GM18502 (cell line): Measurements from ENCODE around the gene RFX7.

Experiments
- ATAC-seq: cut with Tn5 transposase; IDR thresholded peaks from one replicate; pipeline ENCODE4 v1.9.1; 2021; ENCODE audit warnings: mild to moderate bottlenecking; ENCODE audit not compliant: unreplicated experiment, poor library complexity

The RFX7 gene

DNA sequence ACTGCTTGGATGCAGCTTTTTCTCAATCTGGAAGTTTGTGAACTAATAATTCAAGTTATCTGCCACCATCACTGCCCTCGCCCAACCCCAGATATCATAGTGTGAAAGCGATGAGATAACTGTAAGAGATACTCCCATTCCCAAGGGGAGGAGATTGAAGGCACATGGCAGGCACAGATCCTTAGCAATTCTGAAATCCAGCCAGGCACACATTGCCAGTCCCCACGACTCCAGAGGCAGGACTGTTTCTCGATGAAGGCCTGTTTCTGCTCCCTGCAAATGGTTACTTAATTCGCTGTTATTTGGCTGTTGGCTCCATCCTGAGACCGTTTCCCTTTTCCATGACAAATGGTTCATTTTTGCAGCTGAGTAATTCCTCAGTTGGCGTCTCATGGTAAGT is 187.1 kb downstream of the RFX7 start:
- no peak for ATAC-seq

DNA sequence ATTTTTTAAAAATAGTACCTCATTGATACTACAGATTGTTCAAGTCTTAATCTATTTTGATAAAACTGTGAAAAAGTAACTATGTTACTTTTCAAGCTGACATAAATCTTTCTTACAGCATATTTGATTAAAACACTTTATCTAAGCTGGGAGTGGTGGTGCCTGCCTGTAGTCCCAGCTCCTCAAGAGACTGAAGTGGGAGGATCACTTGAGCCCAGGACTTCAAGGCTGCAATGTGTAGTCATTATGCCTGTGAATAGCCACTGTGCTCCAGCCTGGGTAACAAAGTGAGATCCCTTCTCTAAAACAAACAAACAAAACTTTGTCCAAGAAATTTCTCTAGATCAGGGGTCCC is 190.7 kb downstream of the RFX7 start:
- ATAC-seq = peak; percentile 18

DNA sequence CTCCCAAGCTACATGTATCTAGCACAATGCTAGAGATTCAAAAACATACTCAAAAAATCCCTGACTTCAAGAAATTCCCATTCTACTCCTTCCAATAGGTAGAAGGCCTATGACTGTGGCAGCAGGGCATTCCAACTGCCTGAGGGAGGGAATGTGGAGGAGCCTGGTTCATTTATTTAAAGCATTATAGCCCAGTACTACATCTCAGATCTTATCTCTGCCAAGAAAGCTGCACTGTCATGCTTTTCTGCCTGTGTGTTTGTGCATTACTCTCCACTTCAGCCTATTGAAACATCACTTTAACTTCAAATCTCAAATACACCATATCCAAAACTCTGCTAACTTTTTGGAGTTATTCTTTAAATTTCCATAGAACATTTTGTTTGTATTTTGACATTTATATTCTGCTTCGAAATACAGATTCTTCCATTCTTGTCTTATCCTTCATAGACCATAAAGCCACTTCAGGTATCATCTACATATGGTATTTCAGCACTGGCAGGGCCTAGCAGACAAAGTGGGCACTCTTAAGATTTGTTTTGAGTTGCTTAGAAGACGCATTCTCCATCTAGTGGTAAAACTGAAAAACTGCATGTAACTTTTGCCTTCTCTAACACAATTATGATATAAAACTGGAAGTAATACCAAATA is 191.2 kb downstream of the RFX7 start:
- ATAC-seq = peak; percentile 66

DNA sequence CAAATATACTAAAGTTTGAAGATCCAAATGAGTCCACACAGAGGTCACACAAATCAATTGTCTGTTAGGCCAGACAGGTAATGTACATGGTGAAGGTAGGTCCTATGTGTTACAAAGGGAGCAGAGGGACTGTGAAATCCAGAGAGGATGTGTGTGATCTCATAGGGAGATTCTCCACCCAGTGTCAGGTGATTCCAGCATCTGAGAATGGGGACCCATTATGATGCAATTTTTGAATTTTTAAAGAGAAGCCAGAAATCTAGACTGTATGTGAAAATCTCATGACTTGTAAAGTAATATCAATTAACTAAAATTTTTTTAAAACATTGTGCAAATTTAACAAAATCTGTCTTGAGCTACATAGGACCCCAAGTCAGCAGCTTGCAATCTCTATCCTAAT is 192.0 kb downstream of the RFX7 start:
- ATAC-seq = no peak

DNA sequence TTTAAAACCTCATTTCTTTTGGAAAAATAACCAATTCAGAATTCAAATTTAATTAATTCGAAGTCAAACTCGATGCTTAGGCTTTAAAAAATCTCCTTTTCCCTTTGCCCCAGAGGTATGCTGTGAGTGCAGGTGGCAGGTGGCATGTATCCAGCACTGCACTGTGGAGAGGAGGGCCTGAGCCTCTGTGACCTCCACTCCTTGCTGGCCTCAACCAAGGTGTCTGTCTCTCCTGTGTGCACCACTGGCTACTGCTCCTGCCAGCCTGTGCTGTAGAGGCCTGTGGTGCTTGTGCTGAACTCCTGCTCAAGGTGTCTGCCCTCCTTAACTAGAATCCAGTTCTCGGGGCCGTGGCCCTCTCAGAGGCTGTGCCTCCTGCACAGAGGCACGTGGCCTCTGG is 194.1 kb downstream of the RFX7 start:
- ATAC-seq = no peak

DNA sequence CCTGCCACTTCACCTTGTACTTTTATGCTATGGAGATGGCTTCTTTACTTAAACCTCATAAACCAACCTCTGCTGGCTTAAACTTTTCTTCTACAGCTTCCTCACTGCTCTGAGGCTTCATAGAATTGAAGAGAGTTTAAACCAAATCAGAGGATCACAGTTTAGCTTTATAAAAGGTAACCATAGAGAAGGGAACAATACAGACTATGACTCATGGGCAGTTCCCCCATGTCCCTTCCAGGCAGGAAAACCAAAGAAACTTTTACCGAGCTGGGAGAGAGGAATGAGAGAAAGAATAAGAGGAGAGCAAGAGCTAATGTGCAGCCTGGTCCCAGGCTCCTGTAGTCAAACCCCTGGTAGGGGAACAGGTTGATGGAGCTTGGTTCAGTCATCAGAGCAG is 196.3 kb downstream of the RFX7 start:
- no peak for ATAC-seq

DNA sequence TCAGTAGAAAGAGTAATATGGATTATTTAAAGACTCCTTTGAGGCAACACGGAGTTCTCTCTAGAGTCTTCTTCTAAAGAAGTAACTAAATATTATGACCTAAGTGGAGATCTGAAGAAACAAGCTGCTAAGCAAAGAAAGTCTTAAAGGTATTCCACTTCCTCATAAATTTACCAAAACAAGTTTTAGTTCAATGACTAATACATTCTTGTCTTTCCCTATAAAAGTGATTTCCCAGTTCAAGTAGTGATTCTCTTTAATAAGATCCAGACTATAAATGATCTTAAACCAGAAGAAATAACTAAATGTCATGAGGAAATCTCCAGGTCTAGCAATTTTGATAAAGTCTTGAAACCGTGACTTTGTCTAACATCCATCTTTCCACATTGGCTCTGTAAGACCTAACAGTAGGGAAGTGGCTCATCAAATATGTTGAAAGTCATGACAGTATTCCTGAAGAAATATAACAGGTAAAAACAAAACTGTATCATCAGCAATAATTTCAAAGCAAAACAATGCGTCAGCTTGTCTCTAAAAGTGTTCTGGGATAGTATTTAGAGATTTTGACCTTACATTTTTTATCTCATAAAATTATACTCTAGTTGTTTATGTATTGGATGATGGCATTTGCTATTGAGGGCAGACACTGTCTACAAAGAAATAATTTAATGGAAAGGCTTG is 198.5 kb downstream of the RFX7 start:
- ATAC-seq = no peak

DNA sequence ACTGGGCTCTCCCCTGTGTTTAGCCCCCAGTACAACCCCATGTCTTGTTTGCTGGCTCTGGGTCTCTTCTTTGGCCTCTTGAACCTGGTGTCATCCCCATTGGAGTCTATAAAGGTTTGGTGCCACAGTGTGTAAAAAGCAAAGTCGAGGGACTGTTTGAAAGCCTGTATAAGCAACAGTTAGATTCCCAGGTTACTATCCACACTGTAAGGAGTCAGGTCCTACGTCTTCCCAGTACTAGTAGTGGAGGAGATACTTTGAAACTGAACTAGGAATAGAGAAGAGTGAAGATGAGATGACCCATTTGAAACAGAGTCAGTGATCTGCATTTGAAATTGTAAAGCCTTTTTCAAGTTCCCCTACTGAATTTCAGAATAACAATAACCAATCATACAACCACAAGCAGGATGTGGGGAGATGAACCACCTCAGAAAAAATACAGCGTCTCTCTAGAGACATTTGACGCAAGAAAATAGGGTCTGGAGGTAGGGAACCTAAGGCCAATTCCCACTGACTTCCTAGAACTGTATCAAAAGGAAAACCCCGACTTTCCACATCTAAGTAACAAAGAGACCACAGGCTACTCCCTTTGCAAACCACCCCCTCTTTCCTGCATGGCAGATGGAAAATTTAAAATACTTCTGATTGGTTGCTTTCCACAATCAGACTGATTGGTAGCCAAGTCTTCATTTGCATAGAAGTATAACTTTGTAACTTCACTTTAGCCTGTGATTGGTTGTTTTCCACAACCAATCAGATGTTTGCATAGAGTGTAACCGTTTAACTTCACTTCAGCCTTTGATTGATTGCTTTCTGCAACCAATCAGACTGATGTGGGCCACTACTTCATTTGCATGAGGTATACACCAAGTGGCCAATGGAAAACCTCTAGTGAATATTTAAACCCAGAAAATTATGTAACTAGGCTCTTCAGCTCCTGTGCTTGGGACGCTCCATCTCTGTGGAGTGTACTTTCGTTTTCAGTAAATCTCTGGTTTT is 200.4 kb downstream of the RFX7 start:
- ATAC-seq = no peak

DNA sequence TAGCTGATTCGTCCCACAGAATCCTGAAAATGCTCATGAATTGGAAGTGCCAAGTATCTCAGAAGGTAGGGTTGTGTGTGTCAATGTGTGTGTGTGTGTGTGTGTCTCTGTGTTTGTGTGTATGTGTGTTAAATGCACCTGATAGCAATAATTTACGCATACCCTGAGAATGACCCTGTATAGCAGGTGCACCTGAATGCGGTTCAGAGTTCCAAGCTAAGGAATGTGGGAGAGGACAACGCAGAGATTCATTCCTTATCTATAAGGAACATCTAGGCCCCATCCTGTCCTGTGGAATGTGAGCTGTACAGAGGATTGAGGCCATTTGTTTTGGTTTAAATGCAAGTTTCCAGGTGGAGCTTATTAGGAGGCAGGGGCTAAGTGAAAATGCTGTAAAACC is 201.2 kb downstream of the RFX7 start:
- ATAC-seq = no peak

DNA sequence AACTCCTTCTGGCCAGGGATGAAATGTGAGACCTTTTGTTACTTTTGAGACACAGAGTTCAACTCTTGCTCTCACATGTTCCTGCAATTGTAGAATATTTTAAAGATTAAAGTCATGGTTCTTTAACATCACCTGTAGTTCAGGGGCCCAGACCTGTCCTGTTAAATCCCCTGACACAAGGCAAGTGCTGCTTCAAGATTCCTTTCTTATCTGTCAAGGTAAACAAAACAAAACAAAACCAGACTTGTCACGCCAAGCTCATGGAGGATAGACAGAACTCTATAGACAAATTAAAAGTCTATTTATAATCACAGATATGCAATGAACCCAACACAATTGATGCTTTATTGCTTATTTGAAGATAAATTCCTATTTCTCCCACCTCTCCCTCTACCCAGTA is 201.6 kb downstream of the RFX7 start:
- no peak for ATAC-seq

DNA sequence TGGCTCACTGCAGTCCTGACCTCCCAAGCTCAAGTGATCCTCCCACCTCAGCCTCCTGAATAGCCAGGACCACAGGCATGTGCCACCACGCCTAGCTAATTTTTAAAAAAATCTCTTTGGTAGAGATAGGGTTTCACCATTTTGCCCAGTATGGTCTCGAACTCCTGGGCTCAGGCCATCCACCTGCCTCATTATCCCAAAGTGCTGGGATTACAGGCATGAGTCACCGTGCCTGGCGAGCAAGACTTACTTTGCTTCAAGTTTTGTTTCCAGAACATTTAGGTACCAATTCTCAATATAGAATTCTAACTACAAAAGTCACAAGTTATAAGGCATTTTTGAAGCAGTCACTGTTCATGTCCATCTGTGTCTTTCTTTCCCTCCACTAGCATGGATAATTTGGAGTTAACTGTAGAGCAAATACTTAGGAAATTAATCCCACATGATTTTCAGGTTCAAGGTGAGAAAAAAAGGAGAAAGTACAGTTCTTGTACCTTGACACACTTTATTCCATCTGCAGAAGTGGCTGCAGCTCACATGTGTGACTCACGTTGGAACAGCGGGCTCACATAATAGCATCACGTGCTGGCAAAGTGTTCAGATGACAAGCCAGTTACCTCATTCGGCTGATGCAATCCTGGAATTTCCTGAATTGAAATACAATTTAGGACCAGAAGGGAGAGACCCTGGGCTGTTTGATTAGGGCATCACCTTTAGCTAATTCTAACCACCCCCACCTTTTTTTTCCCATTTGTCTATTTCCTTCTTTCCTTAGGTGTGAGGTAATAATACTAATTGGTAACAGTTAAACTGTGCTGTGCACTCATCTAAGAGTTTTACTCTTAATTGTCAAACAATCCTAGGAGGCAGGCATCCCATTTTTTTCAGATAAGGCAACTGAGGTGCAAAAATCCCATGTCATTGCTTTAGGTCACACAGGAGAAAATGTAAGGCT is 203.3 kb downstream of the RFX7 start:
- no peak for ATAC-seq

DNA sequence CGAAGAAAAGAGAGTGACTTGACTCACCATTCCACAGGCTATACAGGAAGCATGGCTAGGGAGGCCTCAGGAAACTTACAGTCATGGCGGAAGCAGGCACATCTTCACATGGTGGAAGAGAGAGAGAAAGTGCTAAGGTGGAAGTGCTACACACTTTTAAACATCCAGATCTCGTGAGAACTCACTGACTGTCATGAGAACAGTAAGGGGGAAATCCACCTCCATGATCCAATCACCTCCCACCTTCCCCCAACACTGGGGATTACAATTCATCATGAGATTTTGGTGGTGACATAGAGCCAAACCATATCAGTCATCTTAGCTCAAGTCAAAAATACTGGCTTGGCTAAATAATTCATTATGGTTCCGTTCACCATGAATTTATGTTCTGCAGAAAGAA is 205.0 kb downstream of the RFX7 start:
- ATAC-seq = no peak

DNA sequence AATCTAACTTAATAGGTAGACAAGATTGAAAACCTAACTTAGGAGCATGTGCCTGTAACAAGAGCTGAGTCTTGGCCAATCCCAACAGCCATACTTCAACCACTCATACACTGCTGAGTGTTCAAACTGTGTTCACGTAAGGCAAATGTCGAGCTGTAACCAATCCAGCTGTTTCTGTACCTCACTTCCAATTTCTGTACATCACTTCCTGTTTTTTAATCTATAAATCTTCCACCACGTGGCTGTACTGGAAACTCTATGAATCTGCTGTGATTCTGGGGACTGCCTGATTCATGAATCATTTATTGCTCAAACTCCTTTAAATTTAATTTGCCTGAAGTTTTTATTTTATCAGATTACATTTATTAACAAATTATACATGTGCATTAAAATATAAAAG is 205.7 kb downstream of the RFX7 start:
- ATAC-seq = no peak
